Spleen (tissue), 7 donors: ENCODE measurements around the gene PVALEF.
A peak's percentile ranks its signal among the peaks of the same experiment; 100 is the strongest.

Experiments used
- CTCF ChIP-seq, 11 experiments: fragments of 200-600 bp in 7 of 11; fragments of 450-650 bp in 4 of 11; sonication (generic) in 4 of 11; IDR thresholded peaks in 8 of 11; conservative IDR thresholded peaks in 3 of 11; 1 replicate in 7 of 11; 2 replicates in 4 of 11; pipeline versions ENCODE4 v1.4.0 to v1.8.0; 2016 to 2021; ENCODE audit warnings: antibody characterized with exemption in 11 of 11, inconsistent platforms in 4 of 11, mild to moderate bottlenecking in 1 of 11
- POLR2A ChIP-seq, 3 donors: fragments of 450-650 bp; IDR thresholded peaks; one replicate each; pipeline ENCODE4 v1.5.1; 2017; ENCODE audit warnings: antibody characterized with exemption in 3 of 3, mild to moderate bottlenecking in 1 of 3
- POLR2AphosphoS5 ChIP-seq, 3 donors: sonication (generic); formaldehyde crosslinking; IDR thresholded peaks; one replicate each; pipeline ENCODE4 v1.5.1; 2017; ENCODE audit warnings: antibody characterized with exemption in 3 of 3
- donor health status: DM: no; HTN: no; CAD: no; lungs with moderate emphysema.
- donor health status: DM: no; HTN: no; CAD: no.
- donor health status: DM: no; HTN: no; CAD: no.

- TF ChIP-seq CTCF (IDR thresholded peaks at IDR 0.05 in 8 of 11, conservative IDR thresholded peaks at IDR 0.05 in 3 of 11) (peak in 1 of 11 experiments; percentile 12), POLR2A (IDR thresholded peaks at IDR 0.05) (no peak), POLR2AphosphoS5 (IDR thresholded peaks at IDR 0.05) (no peak)
Measured at GRCh38 chr17:81129289-81129688, 36.0 kb upstream of the PVALEF start.
